Vagina (tissue), 2 donors: ENCODE measurements around the gene CRYGC. TPM values are rescaled to one million over a fixed set of nuclear protein-coding genes. Genes with fewer than 3 reads are reported as not detected.

Experiments
- DNase-seq, 2 donors: peaks; one replicate each; pipeline ENCODE4 v3.0.0-alpha.2; 2017; ENCODE audit errors: extremely low spot score in 2 of 2
- H3K27ac ChIP-seq: fragments of 200-600 bp; sonication (generic); one replicate; pipeline ENCODE4 v1.5.1; 2019
- H3K27me3 ChIP-seq: fragments of 200-600 bp; sonication (generic); one replicate; pipeline ENCODE4 v1.5.1; 2019
- H3K36me3 ChIP-seq, 2 donors: fragments of 200-600 bp; sonication (generic); one replicate each; pipeline ENCODE4 v1.5.1; 2017 to 2019
- H3K4me1 ChIP-seq: fragments of 200-600 bp; sonication (generic); one replicate; pipeline ENCODE4 v1.5.1; 2019
- H3K4me3 ChIP-seq, 2 donors: fragments of 200-600 bp; sonication (generic); 1 replicate in 1 of 2; 2 replicates in 1 of 2; pipeline ENCODE4 v1.5.1; 2016 to 2019
- H3K9me3 ChIP-seq: fragments of 200-600 bp; sonication (generic); one replicate; pipeline ENCODE4 v1.5.1; 2019
- CTCF ChIP-seq, 3 experiments: fragments of 450-650 bp in 2 of 3; fragments of 200-600 bp in 1 of 3; sonication (generic) in 1 of 3; IDR thresholded peaks; one replicate each; pipeline ENCODE4 v1.5.1; 2017 to 2019; ENCODE audit warnings: antibody characterized with exemption in 3 of 3, mild to moderate bottlenecking in 2 of 3, moderate library complexity in 2 of 3
- POLR2A ChIP-seq, 2 donors: fragments of 450-650 bp; IDR thresholded peaks; one replicate each; pipeline ENCODE4 v1.6.1; 2017; ENCODE audit warnings: antibody characterized with exemption in 2 of 2, mild to moderate bottlenecking in 2 of 2, moderate library complexity in 2 of 2
- POLR2AphosphoS5 ChIP-seq, 2 donors: sonication (generic); formaldehyde crosslinking; IDR thresholded peaks; one replicate each; pipeline ENCODE4 v1.9.0; 2017; ENCODE audit warnings: antibody characterized with exemption in 2 of 2, mild to moderate bottlenecking in 2 of 2, low read depth in 1 of 2; ENCODE audit not compliant: insufficient read depth in 1 of 2
- intact Hi-C: fragments of 100-400 bp; cut with DNase I; formaldehyde crosslinking; loops from one replicate; pipeline ENCODE4 v1.15.1; 2023
- total RNA-seq: library from RNA; depleted of rRNA; stranded (reverse); fragments of >200 nt; gene quantifications from one replicate; pipeline ENCODE4 v1.2.3, GENCODE V29; 2016

The CRYGC gene
- total RNA-seq, 1 donor from 2014 or later = not detected

GRCh38 chr2:208086029-208086428 is 43.6 kb downstream of the CRYGC start:
- Histone ChIP-seq H3K4me3 (no peak overlapping the region), H3K27ac (no peak overlapping the region), H3K4me1 (no peaks in the 10 kb centered on the region), H3K36me3 (no peaks in the 10 kb centered on the region), H3K9me3 (no peaks in the 10 kb centered on the region), H3K27me3 (no peaks in the 10 kb centered on the region)
- TF ChIP-seq POLR2A (IDR thresholded peaks at IDR 0.05) (no peak), CTCF (IDR thresholded peaks at IDR 0.05) (no peak), POLR2AphosphoS5 (IDR thresholded peaks at IDR 0.05; ENCODE audit: insufficient read depth in 1 of 2, low read depth in 1 of 2) (no peak)
- no peak for DNase-seq
- intact Hi-C loops = no loop called here

GRCh38 chr2:208083807-208084206 is 45.8 kb downstream of the CRYGC start:
- intact Hi-C loops = no loop called here
- H3K9me3 ChIP-seq = no peaks in the 10 kb centered on the region
- DNase-seq = no peak
- TF ChIP-seq CTCF (IDR thresholded peaks at IDR 0.05) (no peak), POLR2AphosphoS5 (IDR thresholded peaks at IDR 0.05; ENCODE audit: insufficient read depth in 1 of 2, low read depth in 1 of 2) (no peak), POLR2A (IDR thresholded peaks at IDR 0.05) (no peak)
- H3K27me3 ChIP-seq = no peaks in the 10 kb centered on the region
- H3K36me3 ChIP-seq = no peaks in the 10 kb centered on the region
- H3K4me1 ChIP-seq = no peaks in the 10 kb centered on the region
- H3K4me3 ChIP-seq = no peak overlapping the region
- H3K27ac ChIP-seq = no peak overlapping the region

Other genes with a start within 250 kb of the CRYGC start
- gene PLEKHM3, start 104.3 kb downstream of the CRYGC start, total RNA-seq = 21.4 TPM
- gene CRYGD, start 5.3 kb downstream of the CRYGC start, total RNA-seq = not detected
- not detected for gene CRYGB, start 16.3 kb upstream of the CRYGC start, total RNA-seq
- not detected for gene CRYGA, start 33.8 kb upstream of the CRYGC start, total RNA-seq
- gene C2orf80, start 60.2 kb upstream of the CRYGC start, total RNA-seq = not detected
- gene IDH1, start 125.2 kb upstream of the CRYGC start, total RNA-seq = 47.4 TPM
- 18.7 TPM for gene PIKFYVE, start 136.4 kb upstream of the CRYGC start, total RNA-seq